Panc1 (cell line): ENCODE results near the gene CFAP74. TPM values are rescaled to one million over a fixed set of nuclear protein-coding genes. Genes with fewer than 3 reads are reported as not detected.

Source experiments
- ATAC-seq: fragments of 200-7000 bp; cut with Tn5 transposase; 2 replicates; pipeline ENCODE4 v1.9.1; 2020; ENCODE audit warnings: mild to moderate bottlenecking, moderate library complexity
- BruUV-seq: library from RNA; stranded (reverse); fragments of 400-500 nt; replicated peaks from 2 replicates; lab custom pipeline; 2021; lab: Mats Ljungman, UMichigan
- CTCF ChIA-PET: fragments of 300-600 bp; sonication (Branson Sonifier 250); formaldehyde crosslinking; loops from one replicate; lab custom pipeline; 2022; ENCODE audit warnings: antibody characterized with exemption; lab: Charles Lee
- POLR2A ChIA-PET: fragments of 300-600 bp; sonication (Branson Sonifier 250); formaldehyde crosslinking; loops from one replicate; lab custom pipeline; 2022; ENCODE audit warnings: antibody characterized with exemption; lab: Charles Lee
- DNase-seq: peaks from one replicate; pipeline ENCODE4 v3.0.0-alpha.2; 2010; ENCODE audit warnings: low read depth, low spot score
- H3K27ac ChIP-seq: 2 replicates; pipeline ENCODE4 v1.5.1; 2011; ENCODE audit warnings: mild to moderate bottlenecking, low read length, inconsistent platforms
- H3K27me3 ChIP-seq: fragments of 200-500 bp; sonication (Bioruptor generic); 2 replicates; pipeline ENCODE4 v1.6.0; 2014; ENCODE audit warnings: low read length, inconsistent platforms; ENCODE audit not compliant: control insufficient read depth, insufficient read depth
- H3K36me3 ChIP-seq: fragments of 200-500 bp; sonication (Bioruptor generic); 2 replicates; pipeline ENCODE4 v1.5.1; 2014; ENCODE audit warnings: inconsistent platforms, mild to moderate bottlenecking, low read length, moderate library complexity; ENCODE audit not compliant: control insufficient read depth, insufficient read depth
- H3K4me1 ChIP-seq: 2 replicates; pipeline ENCODE4 v1.5.1; 2011; ENCODE audit warnings: inconsistent platforms, mild to moderate bottlenecking, low read length, moderate library complexity; ENCODE audit not compliant: control insufficient read depth, insufficient read depth
- H3K4me3 ChIP-seq, 2 experiments: 2 replicates each; pipeline ENCODE4 v1.5.1; 2011 to 2012; ENCODE audit warnings: low read depth in 2 of 2, low read length in 2 of 2, mild to moderate bottlenecking in 2 of 2, inconsistent platforms in 1 of 2, moderate library complexity in 1 of 2
- H3K9me3 ChIP-seq: fragments of 200-500 bp; sonication (Bioruptor generic); 2 replicates; pipeline ENCODE4 v1.5.1; 2014; ENCODE audit warnings: low read depth, mild to moderate bottlenecking, inconsistent platforms, low read length, moderate library complexity; ENCODE audit not compliant: control insufficient read depth, insufficient read depth
- CTCF ChIP-seq: fragments of 450-650 bp; IDR thresholded peaks from 2 replicates; pipeline ENCODE4 v1.5.1; 2017; ENCODE audit warnings: mild to moderate bottlenecking
- POLR2AphosphoS5 ChIP-seq: IDR thresholded peaks from 2 replicates; pipeline ENCODE4 v1.6.1; 2012; ENCODE audit warnings: mild to moderate bottlenecking, low read depth, low read length, moderate library complexity
- REST ChIP-seq, 2 experiments: IDR thresholded peaks; 2 replicates each; pipeline ENCODE4 v1.6.1; 2011 to 2012; ENCODE audit warnings: low read depth in 2 of 2, control low read depth in 1 of 2, low read length in 1 of 2, mild to moderate bottlenecking in 1 of 2, moderate library complexity in 1 of 2; ENCODE audit not compliant: insufficient read depth in 1 of 2
- SIN3A ChIP-seq: IDR thresholded peaks from 2 replicates; pipeline ENCODE4 v1.6.1; 2012; ENCODE audit warnings: low read depth, mild to moderate bottlenecking, low read length, moderate library complexity, borderline replicate concordance; ENCODE audit not compliant: insufficient read depth
- TCF7L2 ChIP-seq: IDR thresholded peaks from 2 replicates; pipeline ENCODE4 v1.6.1; 2011; ENCODE audit warnings: mild to moderate bottlenecking, low read depth, low read length, inconsistent platforms
- in situ Hi-C: cut with HindIII; loops from 2 replicates; pipeline ENCODE4 v1.10.0; 2016; ENCODE audit warnings: low sequenced_read_pairs, low pct_unique_long_range_greater_than_20kb
- intact Hi-C: fragments of 100-400 bp; cut with micrococcal nuclease; formaldehyde crosslinking; loops from one replicate; pipeline ENCODE4 v1.10.0; 2022; ENCODE audit not compliant: unreplicated experiment
- total RNA-seq: library from RNA; stranded (reverse); gene quantifications from one replicate; pipeline ENCODE4 v1.2.1, GENCODE V29; 2021; ENCODE audit not compliant: unreplicated experiment

The CFAP74 gene
- total RNA-seq, 1 experiment from 2014 or later: not detected

- peaks cover 25% of the 10 kb centered on the region for H3K4me1 ChIP-seq
- no TSS peak for BruUV-seq
- intact Hi-C loops: no loop called here
- no peaks in the 10 kb centered on the region for H3K27me3 ChIP-seq
- H3K27ac ChIP-seq: peak overlapping the region; percentile 44; the same call in 1 of the 2 replicates
- ChIA-PET CTCF (interaction anchor here (0.7 to 1.1 kb wide), 4 partner anchors 11 to 126 kb away, joined by 3 to 9 read pairs (median 4); partner anchors contain the start of gene TMEM52), POLR2A (interaction anchor here (0.7 kb wide), 1 partner anchor 39 kb away, joined by 3 read pairs; no protein-coding TSS in a partner anchor)
- TF ChIP-seq POLR2AphosphoS5: no peak
- no peak for TF ChIP-seq REST (IDR thresholded peaks at IDR 0.05; ENCODE audit: insufficient read depth in 1 of 2, low read depth in 2 of 2, low read length in 1 of 2)
- peak; percentile 98 for TF ChIP-seq CTCF
- TF ChIP-seq TCF7L2: no peak
- no peak overlapping the region for H3K4me3 ChIP-seq
- in situ Hi-C loops: no loop called here
- ATAC-seq (peak; percentile 84), DNase-seq (peak; percentile 72)
- no peaks in the 10 kb centered on the region; the same call in 1 of the 2 replicates for H3K36me3 ChIP-seq
- no peaks in the 10 kb centered on the region for H3K9me3 ChIP-seq
Observed at GRCh38 chr1:1906185-1907097, 97.1 kb downstream of the CFAP74 start.

- in situ Hi-C loops (no loop called here), intact Hi-C loops (no loop called here)
- no peak for TF ChIP-seq REST (IDR thresholded peaks at IDR 0.05; ENCODE audit: insufficient read depth in 1 of 2, low read depth in 2 of 2, low read length in 1 of 2)
- TF ChIP-seq TCF7L2: no peak
- no peak for TF ChIP-seq SIN3A
- no peak for TF ChIP-seq POLR2AphosphoS5
- no peak for TF ChIP-seq CTCF
- no peak for ATAC-seq
- ChIA-PET POLR2A (no interaction called here), CTCF (no interaction called here)
- no peaks in the 10 kb centered on the region for H3K27me3 ChIP-seq
- no peaks in the 10 kb centered on the region for H3K36me3 ChIP-seq
- no peak overlapping the region for H3K4me3 ChIP-seq
- H3K4me1 ChIP-seq: peaks cover 16% of the 10 kb centered on the region
- DNase-seq: no peak
- no TSS peak for BruUV-seq
- H3K27ac ChIP-seq: no peak overlapping the region
- no peaks in the 10 kb centered on the region for H3K9me3 ChIP-seq
Observed at GRCh38 chr1:1903224-1903623, 100.4 kb downstream of the CFAP74 start.
